GM12873 (cell line): ENCODE results near the gene MEIOB.

Experiments used
- TF ChIP-seq, protein P1 (sequence below): IDR thresholded peaks from 2 replicates; pipeline ENCODE4 v1.5.1; 2012; ENCODE audit warnings: low read depth, mild to moderate bottlenecking, moderate library complexity, low read length, control low read depth; ENCODE audit not compliant: insufficient read depth; ENCODE audit errors: missing control alignments

The MEIOB gene

DNA sequence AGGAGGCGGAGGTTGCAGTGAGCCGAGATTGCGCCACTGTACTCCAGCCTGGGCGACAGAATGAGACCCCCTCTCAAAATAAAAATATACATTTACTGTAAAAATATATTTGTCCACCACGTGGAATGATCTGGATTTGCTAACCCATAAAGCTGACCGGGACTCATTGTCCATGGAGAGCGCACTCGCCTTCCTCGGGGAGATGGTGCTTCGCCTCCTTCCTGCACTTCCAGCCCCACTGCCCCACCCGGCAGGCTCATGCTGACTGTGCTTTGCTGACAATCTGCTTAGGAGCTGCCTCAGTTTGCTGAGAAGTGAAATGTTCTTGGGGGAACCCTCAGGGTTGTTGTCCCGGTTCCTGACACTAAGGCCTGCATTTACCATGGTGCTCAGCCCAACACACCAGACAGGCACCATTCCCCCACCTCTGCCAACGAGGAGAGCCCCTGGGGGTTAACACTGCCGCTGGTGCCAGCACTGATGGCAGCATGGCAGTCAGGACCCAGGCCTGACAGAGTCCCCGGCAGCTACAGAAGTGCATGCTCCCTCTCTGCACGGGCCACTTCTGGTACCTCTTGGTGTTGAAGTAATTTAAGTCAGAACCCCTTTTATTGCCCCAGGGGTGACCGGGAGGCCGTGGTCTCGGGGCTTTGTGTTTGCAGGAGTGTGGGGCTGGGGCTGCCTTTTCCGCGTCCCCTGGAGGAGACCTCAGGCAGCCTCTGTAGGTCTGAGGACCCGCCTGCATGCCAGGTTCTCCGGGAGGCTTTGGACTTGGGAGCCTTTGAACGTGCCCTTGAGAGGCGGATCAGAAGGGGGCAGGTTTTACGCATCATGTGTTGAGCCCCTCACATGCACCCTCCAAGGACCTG lies 86.8 kb downstream of the MEIOB start:
- TF ChIP-seq, protein P1, sequence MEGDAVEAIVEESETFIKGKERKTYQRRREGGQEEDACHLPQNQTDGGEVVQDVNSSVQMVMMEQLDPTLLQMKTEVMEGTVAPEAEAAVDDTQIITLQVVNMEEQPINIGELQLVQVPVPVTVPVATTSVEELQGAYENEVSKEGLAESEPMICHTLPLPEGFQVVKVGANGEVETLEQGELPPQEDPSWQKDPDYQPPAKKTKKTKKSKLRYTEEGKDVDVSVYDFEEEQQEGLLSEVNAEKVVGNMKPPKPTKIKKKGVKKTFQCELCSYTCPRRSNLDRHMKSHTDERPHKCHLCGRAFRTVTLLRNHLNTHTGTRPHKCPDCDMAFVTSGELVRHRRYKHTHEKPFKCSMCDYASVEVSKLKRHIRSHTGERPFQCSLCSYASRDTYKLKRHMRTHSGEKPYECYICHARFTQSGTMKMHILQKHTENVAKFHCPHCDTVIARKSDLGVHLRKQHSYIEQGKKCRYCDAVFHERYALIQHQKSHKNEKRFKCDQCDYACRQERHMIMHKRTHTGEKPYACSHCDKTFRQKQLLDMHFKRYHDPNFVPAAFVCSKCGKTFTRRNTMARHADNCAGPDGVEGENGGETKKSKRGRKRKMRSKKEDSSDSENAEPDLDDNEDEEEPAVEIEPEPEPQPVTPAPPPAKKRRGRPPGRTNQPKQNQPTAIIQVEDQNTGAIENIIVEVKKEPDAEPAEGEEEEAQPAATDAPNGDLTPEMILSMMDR: no peak
